PC-9 (cell line): ENCODE measurements around the gene TCF12. TPM values are rescaled to one million over a fixed set of nuclear protein-coding genes. Genes with fewer than 3 reads are reported as not detected.

Experiments used
- BruUV-seq: library from RNA; stranded (reverse); fragments of 400-500 nt; replicated peaks from 2 replicates; lab custom pipeline; 2021; lab: Mats Ljungman, UMichigan
- CTCF ChIA-PET: fragments of 300-600 bp; sonication (Branson Sonifier 250); formaldehyde crosslinking; loops from one replicate; lab custom pipeline; 2022; ENCODE audit warnings: antibody characterized with exemption; lab: Charles Lee
- POLR2A ChIA-PET: fragments of 300-600 bp; sonication (Branson Sonifier 250); formaldehyde crosslinking; loops from one replicate; lab custom pipeline; 2022; ENCODE audit warnings: antibody characterized with exemption; ENCODE audit not compliant: unreplicated experiment; lab: Charles Lee
- DNase-seq, 2 experiments: peaks; one replicate each; pipeline versions ENCODE4 v3.0.0 to v3.0.0-alpha.2; 2015 to 2022; ENCODE audit warnings: mixed read lengths in 1 of 2
- H2AFZ ChIP-seq: fragments of 200-600 bp; sonication (generic); 2 replicates; pipeline ENCODE4 v1.8.1; 2017; ENCODE audit warnings: antibody characterized with exemption
- H3F3A ChIP-seq: fragments of 200-600 bp; sonication (generic); 2 replicates; pipeline ENCODE4 v1.8.1; 2017; ENCODE audit warnings: antibody characterized with exemption, mild to moderate bottlenecking, low read depth; ENCODE audit not compliant: insufficient read depth
- H3K27ac ChIP-seq: fragments of 200-600 bp; sonication (generic); 2 replicates; pipeline ENCODE4 v1.6.1; 2016; ENCODE audit warnings: mixed run types
- H3K27me3 ChIP-seq: fragments of 200-600 bp; sonication (generic); 2 replicates; pipeline ENCODE4 v1.6.1; 2016; ENCODE audit warnings: low read depth, mixed run types; ENCODE audit not compliant: insufficient read depth
- H3K36me3 ChIP-seq: fragments of 200-600 bp; sonication (generic); 2 replicates; pipeline ENCODE4 v1.6.1; 2016; ENCODE audit warnings: low read depth, mixed run types
- H3K4me1 ChIP-seq: fragments of 200-600 bp; sonication (generic); replicated peaks from 2 replicates; pipeline ENCODE4 v1.6.1; 2016; ENCODE audit warnings: mixed run types; ENCODE audit not compliant: insufficient read depth
- H3K4me2 ChIP-seq: fragments of 200-600 bp; sonication (generic); 2 replicates; pipeline ENCODE4 v1.6.1; 2017; ENCODE audit warnings: mixed run types
- H3K4me3 ChIP-seq: fragments of 200-600 bp; sonication (generic); 2 replicates; pipeline ENCODE4 v1.6.1; 2016; ENCODE audit warnings: mixed run types
- H3K79me2 ChIP-seq: fragments of 200-600 bp; sonication (generic); 2 replicates; pipeline ENCODE4 v1.6.1; 2017; ENCODE audit warnings: low read depth, mixed run types
- H3K9me2 ChIP-seq: fragments of 200-600 bp; sonication (generic); 2 replicates; pipeline ENCODE4 v1.8.1; 2017; ENCODE audit warnings: mild to moderate bottlenecking; ENCODE audit not compliant: insufficient read depth
- H3K9me3 ChIP-seq: fragments of 200-600 bp; sonication (generic); 2 replicates; pipeline ENCODE4 v1.8.1; 2016; ENCODE audit warnings: low read depth; ENCODE audit not compliant: insufficient read depth
- H4K20me1 ChIP-seq: fragments of 200-600 bp; sonication (generic); 2 replicates; pipeline ENCODE4 v1.8.1; 2017; ENCODE audit not compliant: insufficient read depth
- EZH2 ChIP-seq: fragments of 200-600 bp; sonication (generic); IDR thresholded peaks from 2 replicates; pipeline ENCODE4 v1.8.0; 2017; ENCODE audit warnings: antibody characterized with exemption, low read depth
- intact Hi-C: fragments of 100-400 bp; cut with micrococcal nuclease; formaldehyde crosslinking; loops from one replicate; pipeline ENCODE4 v1.10.0; 2022; ENCODE audit not compliant: unreplicated experiment
- total RNA-seq: library from RNA; stranded (reverse); gene quantifications from 2 replicates; pipeline ENCODE4 v1.2.3, GENCODE V29; 2021
- TF ChIP-seq, protein P1 (sequence below): fragments of 200-600 bp; sonication (generic); conservative IDR thresholded peaks from 2 replicates; pipeline ENCODE4 v1.6.1; 2017; ENCODE audit warnings: mixed run types, antibody characterized with exemption, mild to moderate bottlenecking, moderate library complexity

Gene TCF12
- total RNA-seq, 1 experiment from 2014 or later, result 60.1 TPM

DNA sequence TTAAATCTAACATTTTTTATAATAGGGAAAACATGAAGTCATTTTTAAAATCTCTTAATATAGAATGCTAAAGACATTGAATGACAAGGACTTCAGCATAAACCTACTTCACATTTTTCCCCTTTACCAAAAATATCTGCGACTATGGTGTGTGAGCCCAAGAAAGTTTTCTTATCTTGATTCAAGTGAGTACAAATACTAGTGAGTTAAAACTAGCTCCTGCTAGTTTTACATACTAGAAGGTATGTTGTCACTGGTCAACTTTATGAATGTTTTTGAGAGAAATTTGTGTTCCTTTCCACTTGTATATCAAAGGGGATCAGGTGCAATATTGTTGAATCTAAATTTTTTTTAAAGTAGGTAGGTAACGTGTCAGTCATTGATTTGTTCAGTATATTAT, 305.4 kb downstream of the TCF12 start:
- Histone ChIP-seq H3K27ac (no peak overlapping the region), H3K9me2 (no peaks in the 10 kb centered on the region), H3K4me1 (no peaks in the 10 kb centered on the region), H3F3A (no peaks in the 10 kb centered on the region), H3K36me3 (no peaks in the 10 kb centered on the region), H3K27me3 (no peaks in the 10 kb centered on the region), H3K79me2 (no peaks in the 10 kb centered on the region), H3K4me2 (no peak overlapping the region), H3K9me3 (no peaks in the 10 kb centered on the region), H4K20me1 (no peaks in the 10 kb centered on the region), H3K4me3 (no peak overlapping the region), H2AFZ (no peak overlapping the region)
- CTCF ChIA-PET, result no interaction called here
- intact Hi-C loops, result no loop called here
- POLR2A ChIA-PET, result no interaction called here
- no TSS peak for BruUV-seq
- no peak for TF ChIP-seq EZH2
- TF ChIP-seq, protein P1, sequence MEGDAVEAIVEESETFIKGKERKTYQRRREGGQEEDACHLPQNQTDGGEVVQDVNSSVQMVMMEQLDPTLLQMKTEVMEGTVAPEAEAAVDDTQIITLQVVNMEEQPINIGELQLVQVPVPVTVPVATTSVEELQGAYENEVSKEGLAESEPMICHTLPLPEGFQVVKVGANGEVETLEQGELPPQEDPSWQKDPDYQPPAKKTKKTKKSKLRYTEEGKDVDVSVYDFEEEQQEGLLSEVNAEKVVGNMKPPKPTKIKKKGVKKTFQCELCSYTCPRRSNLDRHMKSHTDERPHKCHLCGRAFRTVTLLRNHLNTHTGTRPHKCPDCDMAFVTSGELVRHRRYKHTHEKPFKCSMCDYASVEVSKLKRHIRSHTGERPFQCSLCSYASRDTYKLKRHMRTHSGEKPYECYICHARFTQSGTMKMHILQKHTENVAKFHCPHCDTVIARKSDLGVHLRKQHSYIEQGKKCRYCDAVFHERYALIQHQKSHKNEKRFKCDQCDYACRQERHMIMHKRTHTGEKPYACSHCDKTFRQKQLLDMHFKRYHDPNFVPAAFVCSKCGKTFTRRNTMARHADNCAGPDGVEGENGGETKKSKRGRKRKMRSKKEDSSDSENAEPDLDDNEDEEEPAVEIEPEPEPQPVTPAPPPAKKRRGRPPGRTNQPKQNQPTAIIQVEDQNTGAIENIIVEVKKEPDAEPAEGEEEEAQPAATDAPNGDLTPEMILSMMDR, result no peak
- no peak for DNase-seq

DNA sequence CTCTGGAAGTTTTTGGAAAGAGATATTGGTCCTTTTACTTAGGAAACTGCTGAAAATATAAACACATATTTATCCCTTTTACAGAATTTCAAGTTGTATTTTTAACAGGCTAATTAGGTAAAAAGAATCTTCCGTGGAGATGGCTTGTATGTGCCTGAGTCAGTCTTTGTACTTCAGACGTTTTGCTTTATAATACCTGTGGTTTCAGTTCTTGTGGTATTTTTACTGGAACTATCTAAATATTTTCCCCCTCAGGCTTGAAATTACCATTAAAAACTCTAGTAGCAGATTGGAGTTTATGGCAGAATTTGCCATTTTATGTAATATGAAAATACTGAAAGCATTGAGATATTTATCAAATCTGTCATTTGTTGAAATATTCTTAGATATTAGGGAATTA, 306.2 kb downstream of the TCF12 start:
- no TSS peak for BruUV-seq
- Histone ChIP-seq H3K36me3 (no peaks in the 10 kb centered on the region), H3K9me3 (no peaks in the 10 kb centered on the region), H3K4me1 (no peaks in the 10 kb centered on the region), H2AFZ (no peak overlapping the region), H3F3A (no peaks in the 10 kb centered on the region), H3K4me3 (no peak overlapping the region), H3K27me3 (no peaks in the 10 kb centered on the region), H4K20me1 (no peaks in the 10 kb centered on the region), H3K4me2 (no peak overlapping the region), H3K27ac (no peak overlapping the region), H3K79me2 (no peaks in the 10 kb centered on the region), H3K9me2 (no peaks in the 10 kb centered on the region)
- intact Hi-C loops, result no loop called here
- POLR2A ChIA-PET, result no interaction called here
- CTCF ChIA-PET, result no interaction called here
- DNase-seq, result no peak
- TF ChIP-seq, protein P1, result no peak

DNA sequence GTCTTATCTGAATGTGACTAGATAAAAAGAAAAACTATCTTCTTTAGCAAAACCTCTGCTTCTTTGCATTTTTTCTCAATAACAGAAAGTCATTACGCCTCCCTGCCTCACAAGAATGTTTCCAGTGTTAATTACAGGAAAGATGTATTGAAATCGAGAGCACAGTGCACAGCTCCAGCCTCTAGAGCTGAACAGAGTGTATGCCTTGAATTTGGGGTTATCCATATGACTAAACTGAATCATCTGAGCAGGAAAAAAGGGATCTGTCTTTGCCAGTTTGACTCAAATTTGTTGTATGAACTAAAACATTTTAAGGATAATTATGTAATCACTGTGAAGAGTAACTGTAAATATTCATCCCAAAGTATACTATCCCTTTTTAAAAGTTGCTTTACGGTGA, 308.7 kb downstream of the TCF12 start:
- no peak for TF ChIP-seq EZH2
- TF ChIP-seq, protein P1, result no peak
- no peak for DNase-seq
- 0 out of 2 replicates have a peak, but pooled peaks cover 3% of the 10 kb centered on the region for H4K20me1 ChIP-seq
- H3K4me2 ChIP-seq, result no peak overlapping the region
- POLR2A ChIA-PET, result no interaction called here
- H2AFZ ChIP-seq, result no peak overlapping the region
- H3K9me3 ChIP-seq, result no peaks in the 10 kb centered on the region
- no peaks in the 10 kb centered on the region for H3K36me3 ChIP-seq
- CTCF ChIA-PET, result no interaction called here
- intact Hi-C loops, result no loop called here
- H3K27ac ChIP-seq, result no peak overlapping the region
- H3F3A ChIP-seq, result no peaks in the 10 kb centered on the region
- H3K9me2 ChIP-seq, result no peaks in the 10 kb centered on the region
- H3K4me1 ChIP-seq, result no peaks in the 10 kb centered on the region
- BruUV-seq, result no TSS peak
- H3K79me2 ChIP-seq, result no peaks in the 10 kb centered on the region
- H3K4me3 ChIP-seq, result no peak overlapping the region
- no peaks in the 10 kb centered on the region for H3K27me3 ChIP-seq
